CD4-positive, alpha-beta T cell treated with Interferon alpha-2 for 1 hour (primary cell): Measurements from ENCODE around the gene IPO9.
"Not testable (repeated sequence)": the region's sequence is repeated elsewhere in the genome, so short reads cannot be mapped to it uniquely, and the experiment has no call there.

Source experiments
- DNase-seq, 2 donors: peaks; one replicate each; pipeline ENCODE4 v3.0.0-alpha.2; 2020 to 2022

IPO9 gene

DNA sequence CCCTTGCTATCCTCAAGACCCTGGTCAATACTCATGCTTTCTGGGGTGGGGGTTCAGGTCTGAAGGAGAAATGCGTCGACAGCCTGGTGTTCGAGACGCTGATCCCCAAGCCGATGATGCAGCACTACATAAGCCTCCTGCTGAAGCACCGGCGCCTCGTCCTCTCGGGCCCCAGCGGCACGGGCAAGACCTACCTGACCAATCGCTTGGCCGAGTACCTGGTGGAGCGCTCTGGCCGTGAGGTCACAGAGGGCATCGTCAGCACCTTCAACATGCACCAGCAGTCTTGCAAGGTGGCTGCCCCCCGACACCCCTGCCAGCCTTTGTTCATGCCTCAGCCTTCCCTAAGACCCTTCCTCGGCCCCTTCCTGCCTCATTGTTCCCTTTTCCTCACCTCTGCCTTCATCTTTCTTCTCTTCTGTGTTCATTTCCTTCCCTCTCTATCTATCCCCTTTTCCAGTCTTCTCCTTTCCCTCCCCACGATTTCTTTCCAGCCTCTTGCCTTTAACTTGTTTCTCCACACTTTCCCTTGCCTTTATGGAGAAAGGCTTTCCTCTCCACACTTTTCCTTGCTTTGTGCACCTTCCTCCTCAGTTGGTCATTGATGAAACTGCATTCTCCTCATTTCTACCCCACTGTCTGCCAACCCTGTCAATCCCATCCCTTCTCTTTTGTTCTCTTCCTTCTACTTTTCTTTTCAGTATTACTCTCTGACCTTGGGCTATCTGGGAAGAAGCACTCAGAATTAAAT is 18.3 kb upstream of the IPO9 start:
- DNase-seq = no peak

DNA sequence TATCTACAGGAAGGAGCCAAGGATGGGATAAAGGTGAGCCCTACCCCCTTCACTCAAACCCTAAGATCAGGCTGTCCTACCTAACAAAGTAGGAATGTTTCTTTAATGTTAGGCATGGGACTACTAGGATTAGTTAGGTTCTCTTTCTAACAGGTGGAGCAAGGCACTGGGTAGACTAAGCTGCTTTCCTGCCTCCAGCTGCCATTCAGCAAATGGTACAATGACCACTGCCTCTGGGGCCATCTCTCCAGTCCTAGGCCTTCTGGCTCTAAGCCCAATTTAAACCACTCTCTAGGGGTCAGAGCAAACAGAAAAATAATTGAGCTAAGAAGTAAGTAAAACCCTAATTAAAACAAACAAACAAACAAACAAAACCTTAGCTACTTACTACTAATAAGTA is 15.7 kb upstream of the IPO9 start:
- no peak for DNase-seq

DNA sequence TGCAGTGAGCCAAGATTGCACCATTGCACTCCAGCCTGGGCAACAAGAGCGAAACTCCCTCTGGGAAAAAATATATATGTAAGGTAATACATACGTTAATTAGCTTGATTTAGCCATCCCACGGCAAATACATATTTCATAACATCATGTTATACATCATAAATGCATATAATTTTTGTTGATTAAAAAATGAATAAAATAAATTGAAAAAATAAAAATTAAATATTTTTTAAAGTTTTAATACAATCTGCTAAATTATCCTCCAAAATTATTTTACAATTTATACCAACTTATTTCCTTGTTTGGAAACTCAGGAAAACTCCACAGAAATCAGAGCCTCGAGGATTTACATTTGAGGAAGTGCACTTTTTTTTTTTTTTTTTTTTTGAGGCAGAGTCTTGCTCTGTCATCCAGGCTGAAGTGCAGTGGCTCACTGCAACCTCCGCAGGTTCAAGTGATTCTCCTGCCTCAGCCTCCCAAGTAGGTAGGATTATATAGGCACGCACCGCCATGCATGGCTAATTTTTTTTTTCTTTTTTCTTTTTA is 12.6 kb upstream of the IPO9 start:
- DNase-seq = no peak

DNA sequence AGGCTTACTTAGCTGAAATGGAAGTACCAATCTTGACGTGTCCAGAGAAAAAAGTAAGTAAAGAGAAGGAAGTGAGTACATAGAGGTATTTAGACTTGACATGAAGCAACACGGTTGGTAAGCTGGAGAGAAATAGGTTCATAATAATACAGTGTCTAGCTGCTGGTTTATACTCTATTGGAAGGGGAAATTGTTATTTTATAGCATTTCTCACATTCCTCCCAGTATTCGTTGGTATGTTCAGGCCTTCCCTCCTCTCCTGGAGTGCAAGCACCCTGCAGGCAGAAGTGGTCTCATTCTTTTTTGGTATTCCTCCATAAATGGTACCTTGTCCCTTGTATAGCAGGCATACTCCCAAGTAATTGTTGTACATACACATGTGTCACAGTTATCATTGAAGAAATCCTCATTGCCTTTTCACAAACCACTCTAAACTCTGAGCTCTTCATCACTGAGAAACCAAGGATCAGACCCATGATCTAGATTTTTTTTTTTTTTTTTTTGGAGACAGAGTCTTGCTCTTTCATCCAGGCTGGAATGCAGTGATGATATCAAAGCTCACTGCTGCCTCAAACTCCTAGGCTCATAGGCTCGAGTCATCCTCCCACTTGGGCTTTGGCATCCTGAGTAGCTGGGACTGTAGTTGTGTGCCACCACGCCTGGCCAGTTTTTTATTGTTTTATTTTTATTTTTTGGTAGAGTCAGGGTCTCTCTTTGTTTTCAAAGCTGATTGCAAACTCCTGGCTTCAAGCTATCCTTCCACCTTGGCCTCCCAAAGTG is 9.8 kb upstream of the IPO9 start:
- DNase-seq = no peak

DNA sequence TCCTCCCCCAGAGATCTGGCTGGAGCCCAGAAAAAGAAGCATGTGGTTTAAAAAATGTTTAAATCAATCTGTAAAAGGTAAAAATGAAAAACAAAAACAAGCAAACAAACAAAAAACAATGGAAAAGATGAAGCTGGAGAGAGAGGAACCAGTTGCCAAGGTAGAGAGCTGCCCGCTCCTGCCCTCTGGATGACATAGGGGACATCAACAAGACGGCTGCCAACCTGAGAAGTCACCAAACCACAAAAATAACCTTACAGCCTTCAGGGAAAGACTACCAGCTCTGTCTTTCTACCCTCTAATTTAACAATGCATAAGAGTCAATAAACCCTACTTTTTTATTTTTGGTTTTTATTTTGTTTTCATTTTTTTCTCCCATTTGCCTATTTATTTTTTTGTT is 8.5 kb upstream of the IPO9 start:
- no peak for DNase-seq

DNA sequence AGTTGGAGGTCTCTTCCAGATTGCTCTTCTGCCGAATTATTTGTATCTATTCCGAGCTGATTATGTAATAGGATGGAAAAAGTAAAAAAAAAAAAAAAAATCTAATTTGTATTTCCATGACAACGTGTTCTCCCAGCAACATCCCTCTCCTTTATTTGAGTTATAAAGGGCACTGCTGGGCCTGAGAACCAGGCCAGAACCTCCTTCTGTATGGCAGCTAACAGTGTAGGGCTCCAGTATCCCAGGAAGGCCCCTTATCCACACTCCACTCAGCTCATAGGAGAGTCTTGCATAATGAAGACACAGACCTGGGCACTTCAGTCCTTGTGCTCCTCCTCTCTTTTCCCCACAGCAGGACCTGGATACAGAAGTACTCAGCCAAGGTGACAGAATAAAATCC is 3.7 kb upstream of the IPO9 start:
- no peak for DNase-seq

DNA sequence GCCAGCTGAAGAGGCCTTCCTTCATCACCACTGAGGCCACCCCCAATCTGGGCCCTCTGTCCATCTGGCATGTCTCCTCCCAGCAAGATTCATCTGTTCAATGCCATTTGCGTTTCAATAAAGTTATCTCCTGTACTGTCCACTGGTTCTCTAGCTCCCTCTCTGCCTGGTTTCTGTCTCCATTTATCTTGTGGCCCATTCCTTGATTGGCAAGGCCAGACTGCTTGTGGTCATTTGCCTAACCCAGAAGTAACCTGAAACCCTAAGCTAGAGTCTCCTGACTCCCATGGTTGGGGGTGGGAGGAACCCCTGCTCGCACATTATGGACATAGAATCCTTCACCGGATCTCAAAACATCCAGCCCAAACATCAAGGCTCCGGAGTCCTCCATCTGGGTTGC is 2.1 kb upstream of the IPO9 start:
- no peak for DNase-seq

DNA sequence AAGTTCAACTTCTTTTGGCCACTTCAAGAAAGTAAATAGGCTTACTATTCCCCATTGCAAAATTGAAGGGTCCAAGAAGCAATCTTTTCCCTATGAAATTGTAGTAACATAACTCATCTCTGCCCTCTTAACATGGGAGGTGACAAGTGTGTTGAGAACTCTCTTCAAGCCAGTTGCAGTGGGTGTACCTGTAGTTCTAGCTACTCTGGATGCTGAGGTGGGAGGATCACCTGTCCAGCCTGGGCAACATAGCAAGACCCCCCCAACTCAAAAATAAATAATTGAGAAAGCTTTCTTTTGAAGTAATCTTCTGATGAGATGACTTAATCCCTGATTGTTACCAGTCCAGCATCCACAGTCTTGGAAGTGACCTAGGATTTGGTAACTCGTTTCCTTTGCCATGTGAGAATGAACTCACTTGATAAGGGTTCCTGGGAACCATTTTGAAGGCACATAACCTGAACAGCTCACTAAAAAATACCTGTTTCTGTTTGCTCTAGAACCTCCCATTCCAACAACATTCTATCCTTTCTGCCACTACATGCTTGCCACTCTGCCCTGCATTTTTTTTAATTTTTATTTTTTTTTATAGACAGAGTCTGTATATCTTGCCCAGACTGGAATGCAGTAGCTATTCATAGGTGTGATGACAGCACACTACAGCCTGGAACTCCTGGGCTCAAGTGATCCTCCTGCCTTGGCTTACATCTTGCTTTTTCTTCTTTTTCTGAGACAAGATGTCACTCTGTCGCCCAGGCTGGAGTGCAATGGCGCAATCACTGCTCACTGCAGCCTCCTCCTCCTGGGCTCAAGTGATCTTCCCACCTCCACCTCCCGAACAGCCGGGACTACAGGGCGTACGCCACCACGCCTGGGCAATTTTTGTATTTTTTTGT is 1.4 kb upstream of the IPO9 start:
- DNase-seq = no peak

DNA sequence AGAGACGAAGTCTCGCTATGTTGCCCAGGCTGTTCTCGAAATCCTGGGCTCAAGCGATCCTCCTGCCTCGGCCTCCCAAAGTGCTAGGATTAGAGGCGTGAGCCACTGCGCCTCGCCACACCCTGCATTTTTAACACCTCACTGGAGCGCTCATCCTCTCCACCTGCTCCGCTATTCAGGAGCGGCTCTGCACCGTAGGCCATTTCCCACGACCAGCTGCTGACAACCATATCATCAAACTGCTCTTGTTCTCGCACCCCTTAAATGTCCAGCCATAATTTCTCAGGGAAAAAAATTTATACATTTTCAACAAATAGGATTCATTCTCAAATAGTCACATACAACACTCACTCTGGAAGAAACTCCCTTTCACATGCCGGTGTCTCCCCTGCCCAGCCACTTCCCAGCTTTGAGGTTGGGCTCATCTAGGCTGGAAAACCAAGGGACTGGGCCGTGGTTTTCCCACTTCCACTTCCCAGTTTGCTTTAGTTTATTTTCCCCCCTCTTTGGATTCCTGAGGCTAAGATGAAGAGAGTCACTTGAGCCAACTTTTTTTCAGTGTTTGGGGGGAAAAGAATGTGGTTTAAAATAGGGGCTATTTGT is 639 bp upstream of the IPO9 start:
- no peak for DNase-seq

DNA sequence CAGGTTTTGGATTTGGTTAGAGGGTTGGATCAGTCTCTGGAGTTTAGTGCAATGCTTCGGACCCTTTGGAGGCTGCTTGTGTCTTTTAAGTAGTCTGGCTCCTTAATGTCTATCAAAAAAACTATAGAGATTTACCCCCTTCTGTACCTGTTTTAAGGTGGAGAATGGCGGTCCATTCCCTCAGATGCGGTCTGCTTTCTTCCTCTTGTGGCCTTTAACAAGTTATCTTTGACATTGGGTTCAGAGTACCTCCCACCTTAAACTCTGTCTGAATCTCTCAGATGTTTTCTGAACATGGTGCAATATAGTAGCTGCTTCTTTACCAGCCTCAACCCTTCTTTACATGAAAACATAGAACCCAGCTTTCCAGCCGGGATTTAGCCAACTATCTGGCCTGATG is 2.4 kb downstream of the IPO9 start:
- no peak for DNase-seq

DNA sequence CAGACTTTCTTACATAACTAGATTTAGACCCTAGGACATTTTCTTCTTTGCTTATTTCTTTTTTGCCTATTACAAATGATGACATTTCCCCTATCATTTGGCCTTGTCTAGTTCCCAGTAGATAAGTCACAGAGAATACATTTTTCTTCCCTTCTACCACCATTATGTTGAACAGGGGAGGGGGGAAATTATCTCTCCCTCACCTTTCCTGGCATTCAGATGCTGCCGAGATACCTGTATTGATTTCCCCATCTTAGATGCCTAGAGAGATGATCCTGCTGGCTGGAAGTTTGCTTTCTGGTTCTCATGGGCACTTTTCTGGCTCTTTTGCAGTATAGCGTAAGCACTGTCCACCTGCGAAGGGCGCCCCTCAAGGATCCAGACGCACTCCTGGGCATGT is 5.7 kb downstream of the IPO9 start:
- DNase-seq = no peak

DNA sequence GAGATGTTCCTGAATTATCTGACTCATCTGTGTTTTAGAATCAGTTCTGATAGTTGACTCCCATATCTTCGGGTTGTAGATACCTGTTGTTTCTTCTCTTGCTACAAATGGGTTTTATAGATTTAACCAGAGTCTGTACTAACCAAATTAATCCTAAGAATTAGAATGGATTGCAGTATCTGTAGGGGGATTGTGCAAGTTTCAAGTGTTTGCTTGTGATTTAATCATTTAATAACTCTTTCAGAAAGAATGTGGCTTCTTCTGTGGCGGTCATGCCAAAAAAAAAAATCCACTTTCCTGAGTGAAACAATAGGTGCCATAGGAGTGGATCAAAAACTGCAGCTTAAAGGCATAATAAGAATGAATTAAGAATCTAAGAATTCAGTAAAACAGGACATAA is 9.4 kb downstream of the IPO9 start:
- DNase-seq = no peak

DNA sequence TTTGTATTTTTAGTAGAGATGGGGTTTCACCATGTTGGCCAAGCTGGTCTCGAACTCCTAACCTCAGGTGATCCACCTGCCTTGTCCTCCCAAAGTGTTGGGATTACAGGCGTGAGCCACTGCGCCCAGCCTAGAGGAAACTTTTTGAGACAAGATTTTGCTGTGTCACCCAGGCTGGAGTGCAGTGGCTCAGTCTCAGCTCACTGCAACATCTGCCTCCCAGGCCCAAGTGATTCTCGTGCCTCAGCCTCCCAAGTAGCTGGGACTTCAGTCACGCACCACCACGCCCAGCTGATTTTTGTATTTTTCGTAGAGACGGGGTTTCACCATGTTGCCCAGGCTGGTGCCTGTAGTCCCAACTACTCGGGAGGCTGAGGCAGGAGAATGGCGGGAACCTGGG is 10.1 kb downstream of the IPO9 start:
- DNase-seq = not testable (repeated sequence)

DNA sequence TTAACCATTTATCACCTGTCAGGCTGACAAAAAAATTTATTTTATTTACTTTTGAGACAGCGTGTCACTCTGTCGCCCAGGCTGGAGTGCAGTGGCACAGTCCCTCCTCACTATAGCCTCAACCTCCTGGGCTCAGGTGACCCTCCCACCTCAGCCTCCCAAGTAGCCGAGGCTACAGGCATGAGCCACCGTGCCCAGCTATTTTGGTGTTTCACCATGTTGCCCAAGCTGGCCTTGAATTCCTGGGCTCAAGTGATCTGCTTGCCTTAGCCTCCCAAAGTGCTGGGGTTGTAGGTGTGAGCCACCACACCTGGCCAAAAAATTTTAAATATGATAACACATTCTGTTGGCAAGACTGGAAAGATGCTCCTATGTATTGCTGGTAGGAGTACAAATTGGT is 11.1 kb downstream of the IPO9 start:
- DNase-seq = no peak

DNA sequence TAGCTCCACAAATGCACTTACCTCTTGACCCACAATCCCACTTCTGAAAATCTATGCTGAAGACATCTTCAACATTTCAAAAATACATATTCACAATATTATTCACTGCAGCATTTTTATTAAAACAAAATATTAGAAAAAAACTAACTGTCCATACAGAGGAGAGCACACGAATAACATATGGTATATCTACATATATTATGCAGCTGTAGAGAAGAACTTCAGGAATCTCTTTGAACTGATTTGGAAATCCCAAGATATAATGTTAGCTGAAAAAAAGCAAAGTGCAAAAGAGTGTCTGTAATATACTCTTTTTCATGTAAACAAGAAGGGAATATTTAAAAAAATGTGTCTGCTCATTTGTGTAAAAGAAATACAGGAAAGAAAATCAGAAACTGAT is 11.5 kb downstream of the IPO9 start:
- DNase-seq = no peak

DNA sequence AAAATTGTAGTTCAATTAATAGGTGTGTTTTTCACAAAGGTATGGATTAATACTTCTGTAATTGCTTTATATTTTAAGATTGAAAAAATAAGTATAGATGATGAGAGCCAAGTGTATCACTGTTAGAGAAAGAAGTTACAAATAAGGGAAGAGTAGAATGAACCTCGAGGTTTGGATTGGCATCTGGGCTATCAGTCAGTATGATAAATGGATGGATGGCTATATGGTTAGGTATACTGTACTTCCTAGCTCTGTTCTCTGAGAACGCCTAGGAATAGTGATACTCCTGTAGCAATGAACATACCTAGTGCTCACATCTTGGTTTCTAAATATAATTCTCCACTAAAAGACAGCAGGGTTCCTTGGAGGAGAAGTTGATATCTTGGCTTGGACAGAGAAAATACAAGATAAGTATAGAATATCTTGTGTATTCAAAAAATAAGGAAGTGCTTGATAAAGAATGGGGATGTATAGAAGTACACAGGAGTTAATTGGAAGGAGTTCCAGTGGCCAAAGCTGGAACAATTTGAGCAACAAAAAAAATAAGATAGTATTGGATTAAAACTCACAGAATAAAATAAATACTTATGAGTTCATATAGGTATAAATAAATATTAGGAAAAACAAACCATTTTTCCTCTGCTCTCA is 12.4 kb downstream of the IPO9 start:
- DNase-seq = no peak

DNA sequence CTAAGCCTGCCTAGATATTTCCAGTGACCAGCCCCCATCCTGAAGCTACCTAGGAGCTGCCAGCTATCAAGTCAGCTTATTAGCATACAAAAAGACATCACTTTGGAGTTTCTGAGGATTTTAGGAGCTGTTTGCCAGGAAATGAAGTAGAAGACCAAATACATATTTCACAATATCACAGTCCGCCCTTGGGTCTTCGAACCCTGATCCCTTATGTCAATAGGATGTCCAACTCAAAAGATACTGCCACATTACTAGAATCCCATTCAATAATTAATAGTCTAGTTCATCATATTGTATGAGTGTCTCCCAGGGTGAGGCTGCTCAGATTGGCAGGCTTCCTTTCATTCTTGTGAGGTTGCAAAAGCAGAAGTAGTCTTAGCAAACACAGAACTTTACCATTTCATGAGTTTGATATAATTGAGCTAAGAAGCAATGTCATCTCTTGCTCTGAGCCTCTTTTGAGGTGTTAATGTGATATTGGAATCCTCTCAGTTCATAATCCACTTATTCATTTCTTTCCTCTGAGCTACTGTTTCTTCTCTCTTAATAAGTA is 13.6 kb downstream of the IPO9 start:
- DNase-seq = no peak

DNA sequence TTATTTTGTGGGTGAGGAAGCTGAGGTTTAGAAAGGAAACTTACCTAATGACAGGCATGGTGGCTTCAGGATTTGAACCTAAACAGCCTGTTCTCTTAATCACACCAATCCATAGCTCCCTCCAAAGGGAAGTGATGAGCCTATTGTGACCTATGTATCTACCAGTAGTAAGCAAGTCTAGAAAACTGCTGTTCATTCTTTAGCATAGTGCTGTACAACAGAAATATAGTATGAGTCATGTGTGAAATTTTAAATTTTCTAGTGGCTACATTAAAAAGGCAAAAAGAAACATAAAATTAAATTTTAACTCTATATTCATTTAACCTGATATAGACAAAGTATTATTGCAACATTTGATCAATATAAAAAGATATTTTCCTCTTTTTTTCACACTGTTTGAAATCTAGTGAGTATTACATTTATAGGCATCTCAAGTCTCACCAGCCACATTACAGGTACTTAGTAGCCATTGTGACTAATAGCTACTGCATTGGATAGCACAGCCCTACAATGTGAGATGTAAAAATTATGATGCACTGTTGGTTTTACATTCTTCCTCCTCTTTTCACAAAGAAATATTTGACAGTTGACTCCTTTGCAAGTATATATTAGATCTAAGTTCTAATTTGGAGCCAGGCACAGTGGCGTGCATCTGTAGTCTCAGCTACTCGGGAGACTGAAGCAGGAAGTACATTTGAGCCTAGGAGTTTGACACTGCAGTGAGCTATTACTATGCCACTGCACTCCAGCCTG is 16.6 kb downstream of the IPO9 start:
- no peak for DNase-seq

DNA sequence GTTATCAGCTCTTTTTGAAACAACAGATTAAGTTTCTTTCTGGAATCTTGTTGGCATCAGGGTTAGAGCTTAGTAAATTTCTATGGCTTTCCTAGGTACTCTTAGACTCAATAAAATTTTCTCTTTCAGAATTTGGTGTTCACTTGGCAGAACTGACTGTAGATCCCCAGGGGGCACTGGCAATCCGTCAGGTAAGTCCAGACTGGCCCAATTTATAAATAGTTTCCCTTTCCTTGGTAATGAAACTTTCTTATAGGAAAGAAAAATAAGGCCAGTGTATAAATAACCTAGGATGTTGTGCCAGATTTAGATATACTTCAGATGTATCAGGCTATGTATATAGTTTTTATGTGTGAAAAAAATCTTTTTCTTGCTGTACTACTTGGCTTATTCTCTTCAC is 18.2 kb downstream of the IPO9 start:
- no peak for DNase-seq

DNA sequence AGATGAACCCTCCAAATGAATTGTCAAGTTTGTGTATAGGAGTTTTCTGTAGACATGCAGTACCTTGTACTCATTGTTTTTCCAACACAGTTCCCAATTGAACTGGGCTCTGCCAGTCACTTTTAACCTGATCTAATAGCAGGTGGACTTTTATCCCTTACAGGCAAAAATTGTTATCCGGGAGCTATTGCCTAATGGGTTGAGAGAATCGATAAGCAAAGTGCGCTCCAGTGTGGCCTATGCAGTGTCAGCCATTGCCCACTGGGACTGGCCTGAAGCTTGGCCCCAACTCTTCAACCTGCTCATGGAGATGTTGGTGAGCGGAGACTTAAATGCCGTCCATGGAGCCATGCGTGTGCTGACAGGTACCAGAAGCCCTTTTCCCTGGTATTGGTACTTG is 19.3 kb downstream of the IPO9 start:
- DNase-seq = no peak

DNA sequence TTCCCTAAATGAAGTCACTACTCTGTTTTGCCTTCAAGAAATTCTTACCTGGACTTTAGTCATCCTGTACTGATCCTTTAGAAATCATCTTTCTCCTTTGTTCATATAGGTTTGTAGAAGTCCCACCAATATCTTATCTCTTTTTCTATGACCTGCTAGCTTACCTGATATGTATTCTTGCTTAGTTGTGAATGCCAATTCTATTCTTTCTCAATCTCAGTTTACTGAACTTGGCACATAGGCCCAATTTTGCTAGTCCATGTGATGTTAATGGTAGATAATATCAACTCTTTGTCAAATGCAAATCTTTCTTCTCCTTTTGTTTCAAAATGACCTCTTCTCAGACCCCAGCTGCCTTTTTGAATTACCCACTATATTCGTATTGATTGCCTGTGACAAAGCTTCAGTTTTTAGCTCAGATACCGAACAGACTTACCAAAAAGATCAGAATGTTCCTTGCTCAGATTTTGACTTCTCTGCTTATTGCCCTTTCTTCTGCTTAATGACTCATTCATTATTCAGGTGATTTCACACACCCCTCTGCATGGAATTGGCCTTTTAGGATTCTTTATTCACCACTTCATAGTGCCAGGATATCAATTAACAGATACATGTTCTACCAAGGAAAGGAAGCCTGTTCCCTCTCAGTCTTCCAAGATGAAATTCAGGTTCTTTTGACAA is 20.6 kb downstream of the IPO9 start:
- no peak for DNase-seq
